HG03439 (cell line): ENCODE measurements around the gene EEF1B2.
"Not testable (repeated sequence)": the region's sequence is repeated elsewhere in the genome, so short reads cannot be mapped to it uniquely, and the experiment has no call there.

Experiments
- ATAC-seq: cut with Tn5 transposase; IDR thresholded peaks from one replicate; pipeline ENCODE4 v1.9.1; 2021; ENCODE audit warnings: mild to moderate bottlenecking, moderate library complexity; ENCODE audit not compliant: unreplicated experiment

The EEF1B2 gene

DNA sequence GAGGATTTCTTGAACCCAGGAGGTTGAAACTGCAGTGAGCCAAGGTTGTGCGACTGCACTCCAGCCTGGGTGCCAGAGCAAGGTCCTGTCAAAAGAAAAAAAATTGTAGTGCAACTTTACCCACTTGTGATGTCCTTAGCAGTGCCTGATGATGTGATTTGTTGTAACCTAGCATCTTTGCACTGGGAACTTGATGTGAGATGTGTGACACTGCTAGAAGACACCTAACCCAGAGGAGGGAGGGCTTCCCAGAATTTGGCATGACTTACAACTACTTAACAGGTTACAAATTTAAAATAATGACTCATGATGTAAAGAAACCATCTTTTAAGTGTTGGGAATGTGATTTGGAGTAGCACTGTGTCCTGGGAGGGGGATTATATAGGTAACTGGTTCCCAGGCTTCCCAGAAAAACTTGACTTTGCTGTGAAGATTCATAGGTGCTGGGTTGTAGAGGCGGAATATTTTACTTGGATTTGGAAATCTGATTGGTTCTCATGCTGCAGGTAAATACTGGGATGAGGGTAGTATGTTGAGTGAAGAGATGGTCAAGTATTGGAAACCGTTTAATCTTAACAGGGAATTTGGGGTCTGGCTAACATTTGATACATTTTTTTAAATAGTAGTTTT is 3.7 kb downstream of the EEF1B2 start:
- no peak for ATAC-seq

DNA sequence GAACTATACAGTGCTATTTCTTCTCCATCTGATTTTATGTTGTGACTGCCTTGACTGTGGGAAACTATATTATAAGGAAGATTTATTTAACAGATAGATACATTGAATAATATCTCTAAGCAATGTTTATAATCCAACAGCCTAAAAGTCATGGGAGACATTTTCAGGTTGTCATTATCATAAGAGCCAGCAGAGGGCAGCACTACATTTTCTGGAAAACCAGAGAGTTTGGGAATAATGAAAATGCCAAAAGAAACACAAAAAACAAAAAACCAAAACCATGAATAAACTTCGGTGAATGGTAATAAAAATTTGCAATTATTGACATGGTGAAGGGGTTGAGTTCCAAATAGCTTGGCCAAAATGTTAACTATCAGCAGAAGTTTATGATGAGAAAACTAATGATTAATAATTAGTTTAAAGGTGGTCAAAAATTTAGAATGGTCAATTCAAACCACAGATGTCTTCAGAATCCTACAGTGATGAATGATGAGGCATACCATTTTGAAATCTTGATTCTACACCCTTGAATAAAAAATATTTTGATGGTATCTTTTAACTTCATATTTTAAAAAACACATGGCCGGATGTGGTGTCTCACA is 4.7 kb downstream of the EEF1B2 start:
- ATAC-seq, result no peak

DNA sequence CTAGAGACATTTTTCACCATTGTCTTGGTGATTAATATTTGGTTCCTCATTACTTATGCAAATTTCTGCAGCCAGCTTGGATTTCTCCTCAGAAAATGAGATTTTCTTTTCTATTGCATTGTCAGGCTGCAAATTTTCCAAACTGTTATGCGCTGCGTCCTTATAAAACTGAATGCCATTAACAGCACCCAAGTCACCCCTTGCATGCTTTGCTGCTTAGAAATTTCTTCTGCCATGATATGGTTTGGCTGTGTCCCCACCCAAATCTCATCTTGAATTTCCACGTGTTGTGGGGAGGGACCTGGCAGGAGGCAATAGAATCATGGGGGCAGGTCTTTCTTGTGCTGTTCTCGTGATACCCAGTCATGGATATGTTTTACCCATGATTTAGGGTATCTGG is 8.5 kb downstream of the EEF1B2 start:
- ATAC-seq, result not testable (repeated sequence)

DNA sequence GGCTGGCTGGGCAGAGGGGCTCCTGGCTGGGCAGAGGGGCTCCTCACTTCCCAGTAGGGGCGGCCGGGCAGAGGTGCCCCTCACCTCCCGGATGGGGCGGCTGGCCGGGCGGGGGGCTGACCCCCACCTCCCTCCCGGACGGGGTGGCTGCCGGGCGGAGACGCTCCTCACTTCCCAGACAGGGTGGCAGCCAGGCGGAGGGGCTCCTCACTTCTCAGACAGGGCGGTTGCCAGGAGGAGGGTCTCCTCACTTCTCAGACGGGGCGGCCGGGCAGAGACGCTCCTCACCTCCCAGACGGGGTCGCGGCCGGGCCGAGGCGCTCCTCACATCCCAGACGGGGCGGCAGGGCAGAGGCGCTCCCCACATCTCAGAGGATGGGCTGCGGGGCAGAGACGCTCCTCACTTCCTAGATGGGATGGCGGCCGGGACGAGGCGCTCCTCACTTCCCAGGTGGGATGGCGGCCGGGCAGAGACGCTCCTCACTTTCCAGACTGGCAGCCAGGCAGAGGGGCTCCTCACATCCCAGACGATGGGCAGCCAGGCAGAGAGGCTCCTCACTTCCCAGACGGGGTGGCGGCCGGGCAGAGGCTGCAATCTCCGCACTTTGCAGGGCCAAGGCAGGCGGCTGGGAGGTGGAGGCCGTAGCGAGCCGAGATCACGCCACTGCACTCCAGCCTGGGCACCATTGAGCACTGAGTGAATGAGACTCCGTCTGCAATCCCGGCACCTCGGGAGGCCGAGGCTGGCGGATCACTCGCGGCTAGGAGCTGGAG is 12.1 kb downstream of the EEF1B2 start:
- not testable (repeated sequence) for ATAC-seq

DNA sequence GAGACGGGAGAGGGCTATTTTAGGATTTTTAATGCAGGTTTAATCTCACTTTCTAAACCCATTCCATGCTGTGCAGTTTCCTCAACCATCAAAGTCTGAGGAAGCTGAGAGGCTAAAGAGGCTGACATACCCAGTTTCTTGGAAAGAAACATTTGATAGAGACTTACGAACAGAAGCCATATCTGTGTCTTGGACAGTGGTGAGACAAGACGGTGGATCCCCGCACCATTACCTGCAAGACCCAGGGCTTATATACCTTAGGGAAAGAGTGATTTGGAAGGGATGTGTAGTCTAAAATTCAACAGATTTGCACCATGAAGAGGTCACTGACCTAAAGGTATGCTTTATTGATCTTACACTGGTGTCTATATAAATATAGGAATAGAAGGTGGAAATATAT is 13.5 kb downstream of the EEF1B2 start:
- ATAC-seq, result no peak

GRCh38 chr2:206176121-206176520 is 16.4 kb downstream of the EEF1B2 start:
- ATAC-seq, result no peak

GRCh38 chr2:206176901-206177300 is 17.2 kb downstream of the EEF1B2 start:
- no peak for ATAC-seq

GRCh38 chr2:206181526-206181925 is 21.8 kb downstream of the EEF1B2 start:
- not testable (repeated sequence) for ATAC-seq

GRCh38 chr2:206189691-206190090 is 30.0 kb downstream of the EEF1B2 start:
- no peak for ATAC-seq

- no peak for ATAC-seq
These were observed 30.4 kb downstream of the EEF1B2 start for GRCh38 chr2:206190111-206190510.

DNA sequence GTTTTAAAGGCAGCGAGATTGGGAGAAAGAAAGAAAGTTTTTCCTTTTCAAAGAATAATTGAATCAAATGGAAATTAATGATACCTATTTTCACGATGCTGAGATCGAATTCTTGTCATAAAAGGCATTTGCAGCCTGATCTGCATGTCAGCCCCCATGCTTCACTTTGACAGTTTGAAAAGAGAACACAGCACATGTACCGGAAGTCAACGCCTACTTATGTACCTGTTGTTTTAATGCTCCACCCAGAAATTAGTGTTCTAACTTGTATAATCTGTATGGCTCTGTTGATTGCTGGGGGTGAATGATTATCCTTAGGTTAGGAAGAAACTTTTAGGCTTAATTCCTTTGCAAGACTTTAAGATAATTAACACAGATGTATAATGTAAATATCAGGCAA is 31.0 kb downstream of the EEF1B2 start:
- no peak for ATAC-seq

DNA sequence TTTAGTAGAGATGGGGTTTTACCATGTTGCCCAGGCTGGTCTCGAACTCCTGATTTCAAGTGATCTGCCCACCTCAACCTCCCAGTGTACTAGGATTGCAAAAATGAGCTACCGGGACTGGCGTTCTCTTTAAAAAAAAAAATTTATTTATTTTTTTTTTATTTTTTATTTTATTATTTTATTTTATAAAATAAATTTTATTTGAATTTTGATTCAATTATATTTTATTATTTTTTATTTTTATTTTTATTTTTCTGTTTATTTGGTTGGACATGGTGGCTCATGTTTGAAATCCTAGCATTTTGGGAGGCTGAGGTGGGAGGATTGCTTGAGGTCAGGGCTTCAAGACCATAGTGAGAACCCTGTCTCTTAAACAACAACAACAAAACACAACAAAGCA is 32.5 kb downstream of the EEF1B2 start:
- no peak for ATAC-seq

DNA sequence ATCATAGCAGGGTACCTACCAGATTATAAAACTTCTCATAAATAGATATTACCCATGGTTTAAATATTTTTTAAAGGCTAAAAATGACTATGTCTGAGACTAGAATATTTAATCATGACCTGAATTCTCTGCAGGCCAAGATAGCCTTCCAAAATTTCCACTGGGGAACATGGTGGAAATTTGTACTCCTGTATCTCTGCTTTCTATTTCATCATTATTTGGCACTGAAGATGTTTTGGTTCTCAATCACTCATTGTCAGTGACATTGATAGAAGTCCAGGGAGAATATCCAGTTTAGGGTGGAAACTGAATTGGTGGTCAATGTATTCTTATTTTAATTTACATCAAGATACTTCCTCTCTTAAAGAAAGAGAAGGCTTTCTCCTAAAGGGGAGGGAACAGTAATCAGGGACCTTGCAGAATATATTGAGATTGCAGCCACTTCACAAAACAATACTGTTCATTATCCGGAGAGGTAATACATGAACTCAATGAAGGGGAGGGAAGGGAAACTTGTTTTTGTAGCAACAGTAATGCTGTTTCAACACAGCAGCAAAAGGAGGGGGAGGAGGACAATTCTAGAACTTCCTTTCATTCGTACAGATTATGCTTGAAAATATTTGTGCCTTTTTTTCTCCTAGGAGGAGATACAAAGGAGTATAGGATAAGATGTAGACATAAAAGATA is 34.1 kb downstream of the EEF1B2 start:
- no peak for ATAC-seq

DNA sequence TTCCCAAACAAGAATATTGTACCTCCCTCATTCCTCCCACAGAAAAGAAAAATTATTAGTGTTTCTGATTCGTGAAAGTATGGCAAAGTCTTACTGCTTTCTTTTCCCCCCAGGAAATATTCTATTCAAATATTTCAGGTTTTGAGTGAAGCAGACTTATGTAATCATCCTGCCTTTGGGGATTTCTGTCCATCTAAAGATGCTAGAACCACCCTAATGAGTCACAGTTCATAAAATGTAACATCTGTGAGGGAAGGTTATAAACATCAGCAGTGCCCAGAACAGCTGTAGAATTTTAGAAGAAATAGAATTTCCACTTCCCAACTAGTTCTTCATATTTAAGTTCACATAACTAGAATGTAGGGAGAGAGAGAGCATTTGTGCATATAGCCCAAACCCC is 39.0 kb downstream of the EEF1B2 start:
- no peak for ATAC-seq

DNA sequence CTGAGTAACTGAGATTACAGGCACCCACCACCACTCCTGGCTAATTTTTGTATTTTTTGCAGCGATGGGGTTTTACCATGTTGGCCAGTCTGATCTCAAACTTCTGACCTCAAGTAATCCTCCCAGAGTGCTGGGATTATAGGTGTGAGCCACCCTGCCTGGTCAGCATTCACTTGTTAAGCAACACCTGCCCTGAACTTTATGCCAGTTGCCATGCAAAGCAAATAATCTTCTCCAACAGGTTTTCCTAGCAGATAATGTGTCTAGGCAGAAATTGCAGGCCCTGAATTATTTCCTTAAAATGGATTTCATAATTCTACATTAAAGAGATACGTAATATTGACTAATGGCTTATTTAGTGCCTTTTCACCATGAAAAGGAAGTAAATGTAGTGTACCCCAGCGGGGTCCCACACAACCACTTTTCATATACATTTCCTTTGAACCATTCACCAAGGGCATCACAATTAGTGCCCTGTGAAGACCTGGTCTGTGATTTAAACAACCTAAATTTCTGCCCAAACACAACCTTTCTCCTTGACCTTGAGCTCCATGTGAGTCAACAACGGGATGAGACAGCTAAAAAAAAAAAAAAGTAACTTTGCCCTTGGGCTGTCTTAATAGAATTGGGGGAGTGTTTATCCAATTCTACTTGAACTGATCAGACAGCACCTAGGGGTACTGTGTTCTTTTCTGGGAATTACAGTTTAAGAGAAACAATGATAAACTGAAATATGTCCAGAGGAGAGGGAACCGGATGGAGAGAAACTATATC is 41.6 kb downstream of the EEF1B2 start:
- ATAC-seq, result no peak

DNA sequence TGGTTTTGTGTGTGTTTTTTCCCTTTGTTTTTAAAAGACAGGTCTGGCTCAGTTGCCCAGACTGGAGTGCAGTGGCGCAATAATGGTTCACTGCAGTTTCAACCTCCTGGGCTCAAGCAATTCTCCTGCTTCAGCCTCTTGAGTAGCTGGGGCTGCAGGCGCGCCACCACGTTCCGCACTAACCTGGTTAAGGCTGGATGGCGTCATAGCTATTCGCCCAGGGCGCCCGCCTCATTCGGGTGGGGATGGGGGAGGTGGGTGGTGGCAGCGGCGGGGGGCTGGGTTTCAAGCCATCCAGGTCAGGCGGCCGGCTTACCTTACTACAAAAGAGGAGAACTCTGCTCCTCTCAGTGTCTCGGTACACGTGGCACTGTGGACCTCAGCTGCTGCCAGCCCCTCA is 42.8 kb downstream of the EEF1B2 start:
- ATAC-seq, result no peak

GRCh38 chr2:206203331-206203730 is 43.6 kb downstream of the EEF1B2 start:
- ATAC-seq, result no peak

GRCh38 chr2:206204710-206205109 is 45.0 kb downstream of the EEF1B2 start:
- ATAC-seq, result no peak

GRCh38 chr2:206207316-206207715 is 47.6 kb downstream of the EEF1B2 start:
- ATAC-seq, result not testable (repeated sequence)

DNA sequence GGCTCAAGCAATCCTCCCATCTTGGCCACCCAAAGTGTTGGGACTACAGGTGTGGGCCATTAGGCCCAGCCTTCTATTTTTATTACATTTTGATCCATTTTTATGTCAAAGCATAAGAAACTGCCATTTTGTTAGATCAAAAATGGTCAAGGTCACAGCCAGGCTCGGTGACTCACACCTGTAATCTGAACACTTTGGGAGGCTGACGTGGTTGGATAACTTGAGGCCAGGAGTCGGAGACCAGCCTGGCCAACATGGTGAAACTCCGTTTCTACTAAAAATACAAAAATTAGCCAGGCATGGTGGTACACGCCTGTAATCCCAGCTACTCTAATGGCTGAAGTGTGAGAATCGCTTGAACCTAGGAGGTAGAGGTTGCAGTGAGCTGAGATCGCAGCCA is 49.2 kb downstream of the EEF1B2 start:
- no peak for ATAC-seq
